Stimulated activated CD4-positive, alpha-beta T cell treated with anti-CD3 and anti-CD28 coated beads, Interleukin-2, amount 100 ng/mL, for 24 hours (primary cell): ENCODE results near the gene SMOC2.
"Not testable (repeated sequence)": the region's sequence is repeated elsewhere in the genome, so short reads cannot be mapped to it uniquely, and the experiment has no call there.

Experiments used
- DNase-seq, 2 donors: peaks; one replicate each; pipeline ENCODE4 v3.0.0-alpha.2; 2020

The SMOC2 gene

GRCh38 chr6:168670401-168670985 is 229.5 kb downstream of the SMOC2 start:
- DNase-seq = no peak

GRCh38 chr6:168671028-168671862 is 230.3 kb downstream of the SMOC2 start:
- no peak for DNase-seq

- DNase-seq = no peak
These were observed 231.0 kb downstream of the SMOC2 start for GRCh38 chr6:168671863-168672546.

DNA sequence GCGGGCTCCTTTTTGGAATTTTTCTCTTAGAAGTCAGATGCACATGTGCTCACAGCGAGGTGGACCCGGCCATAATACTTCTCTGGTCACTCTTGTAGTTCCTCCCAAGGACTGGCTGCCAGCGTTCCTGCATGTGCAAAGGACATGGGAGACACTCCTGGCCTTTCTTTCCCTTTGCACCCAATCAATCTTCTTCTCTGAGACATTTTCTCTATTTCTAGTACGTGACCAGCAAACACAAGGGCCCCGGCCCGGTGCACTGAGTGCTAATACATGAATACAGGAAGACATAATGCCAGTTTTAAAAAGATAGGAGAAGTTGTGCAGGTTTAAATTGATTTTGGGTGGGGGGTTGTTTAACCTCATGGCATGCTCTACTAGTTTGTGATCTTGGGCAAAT is 233.6 kb downstream of the SMOC2 start:
- no peak for DNase-seq

DNA sequence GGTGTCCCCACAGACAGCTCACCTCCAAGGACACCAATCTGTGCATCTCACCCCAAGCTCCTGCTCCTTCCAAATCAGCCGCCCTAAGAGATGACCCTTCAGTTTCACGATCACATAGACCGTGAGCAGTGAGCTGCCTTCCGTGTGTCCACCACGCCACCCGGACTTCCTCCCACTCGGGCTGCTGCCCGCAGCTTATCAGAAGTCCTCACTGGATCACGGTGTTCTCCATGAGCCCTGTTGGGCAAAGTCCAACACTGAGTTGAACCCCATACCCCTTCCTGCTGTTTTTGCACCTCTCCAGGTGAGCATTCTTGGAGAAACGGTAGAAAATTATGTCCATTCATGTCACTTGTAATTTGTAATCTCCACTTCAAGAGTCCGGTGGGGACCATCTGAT is 234.4 kb downstream of the SMOC2 start:
- no peak for DNase-seq

- DNase-seq = no peak
These were observed 235.1 kb downstream of the SMOC2 start for GRCh38 chr6:168675933-168676551.

GRCh38 chr6:168676552-168677322 is 235.8 kb downstream of the SMOC2 start:
- no peak for DNase-seq

GRCh38 chr6:168677323-168677781 is 236.4 kb downstream of the SMOC2 start:
- not testable (repeated sequence) for DNase-seq

DNA sequence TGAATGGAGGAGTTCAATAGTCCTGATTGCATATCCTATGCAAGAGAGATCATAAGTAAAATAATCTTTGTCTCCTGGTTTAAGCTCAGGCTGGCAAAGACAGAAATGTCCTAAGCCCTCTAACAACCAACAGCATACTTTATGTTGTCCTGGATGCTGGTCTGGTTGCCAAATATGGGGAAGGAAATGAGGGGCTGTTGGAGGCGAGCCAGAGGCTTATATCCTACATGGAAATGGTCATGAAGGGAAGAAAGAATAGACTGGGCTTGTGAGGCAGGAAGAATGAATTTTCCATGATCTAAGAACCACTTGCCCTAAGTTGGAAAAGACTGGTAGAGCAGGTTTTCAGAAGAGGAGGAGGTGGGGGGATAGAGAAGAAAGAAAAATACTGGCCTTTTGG is 237.1 kb downstream of the SMOC2 start:
- no peak for DNase-seq

DNA sequence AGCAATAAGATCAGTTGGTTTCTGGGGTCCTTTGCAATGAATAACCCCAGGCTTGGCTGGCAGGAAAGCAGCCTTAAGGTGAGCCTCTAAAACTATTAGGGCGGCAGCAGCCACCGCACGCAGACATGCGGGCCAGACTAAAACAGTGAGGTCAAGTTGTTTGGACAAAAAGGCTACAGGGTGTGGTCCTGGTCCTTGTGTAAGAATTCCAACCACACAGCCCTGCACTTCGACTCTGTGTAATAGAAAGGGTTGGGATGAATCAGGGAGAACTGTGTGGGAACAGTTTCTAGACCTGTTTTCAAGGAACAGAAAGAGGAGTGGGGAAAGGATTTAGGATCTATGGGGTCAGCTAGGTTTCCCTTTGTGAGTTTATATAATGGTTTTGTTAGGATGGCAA is 237.6 kb downstream of the SMOC2 start:
- no peak for DNase-seq

GRCh38 chr6:168681748-168682147 is 240.8 kb downstream of the SMOC2 start:
- no peak for DNase-seq

- no peak for DNase-seq
These were observed 242.6 kb downstream of the SMOC2 start for GRCh38 chr6:168683621-168684020.

GRCh38 chr6:168684471-168684870 is 243.5 kb downstream of the SMOC2 start:
- no peak for DNase-seq

GRCh38 chr6:168684906-168685305 is 243.9 kb downstream of the SMOC2 start:
- no peak for DNase-seq

DNA sequence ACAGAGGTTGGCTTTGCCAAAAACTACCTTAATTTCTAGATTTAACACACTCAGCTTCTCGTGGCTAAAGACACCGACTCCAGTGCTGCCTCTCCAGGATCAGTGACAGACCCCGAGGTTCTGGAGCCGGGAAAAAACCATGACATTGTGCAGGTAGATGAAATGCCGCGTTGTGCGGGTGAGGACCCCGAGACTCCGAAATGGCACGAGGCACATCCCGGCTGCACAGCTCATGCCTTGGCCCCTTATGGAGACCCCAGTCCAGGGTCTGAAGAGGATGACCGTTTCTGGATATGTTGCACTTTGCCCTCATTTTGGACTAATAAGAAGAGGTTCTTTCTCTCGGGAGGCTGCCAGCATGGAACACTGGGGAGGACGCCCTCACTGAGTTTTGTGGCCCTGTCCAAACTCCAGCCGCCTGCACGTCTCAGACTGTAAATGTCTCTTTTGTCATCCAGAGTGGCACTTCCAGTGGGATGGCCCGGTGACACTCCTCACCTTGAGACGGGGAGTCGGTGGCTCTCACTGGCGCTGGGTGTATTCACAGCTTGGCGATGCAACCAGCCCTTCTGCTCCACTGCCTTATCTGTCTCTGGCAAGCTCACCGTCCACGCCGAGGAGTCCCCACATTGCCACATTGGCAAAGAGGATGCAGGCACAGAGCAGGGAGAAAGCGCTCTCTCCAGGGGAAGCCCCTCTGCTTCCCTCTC is 245.2 kb downstream of the SMOC2 start:
- no peak for DNase-seq

GRCh38 chr6:168686831-168687730 is 246.1 kb downstream of the SMOC2 start:
- no peak for DNase-seq

- DNase-seq = no peak
These were observed 249.3 kb downstream of the SMOC2 start for GRCh38 chr6:168690271-168690670.

GRCh38 chr6:168691774-168692173 is 250.8 kb downstream of the SMOC2 start:
- no peak for DNase-seq

DNA sequence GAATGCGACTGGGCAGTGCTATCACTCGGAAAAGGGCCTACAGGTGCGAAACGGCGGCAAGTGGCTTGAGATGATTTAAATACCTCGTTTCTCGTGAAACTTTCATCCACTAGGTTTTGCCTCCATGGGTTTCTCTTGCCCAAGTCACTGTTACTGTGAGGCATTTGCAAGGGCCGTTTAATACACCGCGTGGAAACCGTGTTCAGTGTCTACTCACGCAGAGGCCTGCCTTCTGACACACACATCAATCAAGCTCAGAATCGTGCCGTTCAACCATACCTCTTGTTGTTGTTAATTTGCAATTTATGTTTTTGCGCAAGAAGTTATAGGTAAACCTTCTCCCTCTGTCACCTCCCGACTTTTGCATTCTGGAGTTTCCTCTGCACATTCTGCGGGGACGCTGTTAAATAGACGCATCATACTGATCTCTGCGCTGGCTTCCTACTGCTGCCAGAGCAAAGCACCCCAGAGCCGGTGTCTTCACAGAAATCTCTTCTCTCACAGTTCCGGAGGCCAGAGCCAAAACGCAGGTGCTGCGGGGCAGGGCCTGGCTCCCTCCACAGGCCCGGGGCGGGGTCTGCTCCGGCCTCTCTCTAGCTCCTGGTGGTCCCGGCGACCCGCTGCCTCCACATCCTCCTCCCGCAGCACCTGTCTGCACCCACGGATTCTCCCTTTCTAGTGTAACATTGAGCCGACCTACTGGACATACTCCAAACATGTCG is 251.4 kb downstream of the SMOC2 start:
- no peak for DNase-seq

GRCh38 chr6:168692915-168693257 is 251.9 kb downstream of the SMOC2 start:
- not testable (repeated sequence) for DNase-seq
